Measurements from ENCODE around the gene TAPT1. TPM values are rescaled to one million over a fixed set of nuclear protein-coding genes. Genes with fewer than 3 reads are reported as not detected.

Gene TAPT1
- total and polyA plus RNA-seq, 2 of the 13 experiments (the other 11 are each of a cell fraction or from before 2014, with no cell fraction given) = 24.5 to 25.3 TPM

DNA sequence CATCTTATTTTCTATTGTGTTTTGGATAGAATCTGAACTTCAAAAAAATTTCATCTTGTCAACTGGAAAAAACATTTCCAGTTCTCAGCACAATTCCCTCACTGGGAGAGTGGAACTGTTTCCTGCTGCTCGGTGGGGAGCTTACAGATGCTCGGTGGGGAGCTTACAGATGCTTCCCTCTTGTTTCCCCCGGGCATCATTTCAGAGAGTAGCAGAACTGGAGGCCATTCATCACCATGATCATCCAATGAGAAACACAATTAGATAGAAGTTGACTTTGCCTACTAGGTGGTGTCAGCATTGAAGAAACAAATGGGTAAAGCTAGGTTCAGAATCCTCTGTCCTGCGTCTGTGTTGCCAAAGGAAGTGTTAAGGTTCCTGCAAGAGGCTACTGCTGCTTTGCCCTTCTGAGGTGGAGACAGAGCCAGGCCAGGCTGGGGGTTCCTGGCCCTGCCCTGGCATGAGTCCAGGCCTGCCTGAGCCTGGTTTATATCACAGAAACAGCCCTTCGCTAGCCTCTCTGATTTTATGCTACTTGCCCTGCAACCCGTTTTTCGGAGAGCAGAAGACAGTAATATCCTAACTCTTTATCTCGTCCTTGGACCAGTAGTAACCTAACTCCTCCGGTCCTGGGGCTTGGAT is 70.6 kb downstream of the TAPT1 start (continued):
- TF ChIP-seq, protein P1, sequence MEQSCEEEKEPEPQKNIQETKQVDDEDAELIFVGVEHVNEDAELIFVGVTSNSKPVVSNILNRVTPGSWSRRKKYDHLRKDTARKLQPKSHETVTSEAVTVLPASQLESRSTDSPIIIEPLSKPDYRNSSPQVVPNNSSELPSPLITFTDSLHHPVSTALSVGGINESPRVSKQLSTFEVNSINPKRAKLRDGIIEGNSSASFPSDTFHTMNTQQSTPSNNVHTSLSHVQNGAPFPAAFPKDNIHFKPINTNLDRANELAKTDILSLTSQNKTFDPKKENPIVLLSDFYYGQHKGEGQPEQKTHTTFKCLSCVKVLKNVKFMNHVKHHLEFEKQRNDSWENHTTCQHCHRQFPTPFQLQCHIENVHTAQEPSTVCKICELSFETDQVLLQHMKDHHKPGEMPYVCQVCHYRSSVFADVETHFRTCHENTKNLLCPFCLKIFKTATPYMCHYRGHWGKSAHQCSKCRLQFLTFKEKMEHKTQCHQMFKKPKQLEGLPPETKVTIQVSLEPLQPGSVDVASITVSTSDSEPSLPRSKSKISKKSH (CRISPR knock-in tag; IDR thresholded peaks at IDR 0.05; ENCODE audit: borderline replicate concordance) = no peak
- TF ChIP-seq NFYB (CRISPR knock-in tag; IDR thresholded peaks at IDR 0.05) = no peak

DNA sequence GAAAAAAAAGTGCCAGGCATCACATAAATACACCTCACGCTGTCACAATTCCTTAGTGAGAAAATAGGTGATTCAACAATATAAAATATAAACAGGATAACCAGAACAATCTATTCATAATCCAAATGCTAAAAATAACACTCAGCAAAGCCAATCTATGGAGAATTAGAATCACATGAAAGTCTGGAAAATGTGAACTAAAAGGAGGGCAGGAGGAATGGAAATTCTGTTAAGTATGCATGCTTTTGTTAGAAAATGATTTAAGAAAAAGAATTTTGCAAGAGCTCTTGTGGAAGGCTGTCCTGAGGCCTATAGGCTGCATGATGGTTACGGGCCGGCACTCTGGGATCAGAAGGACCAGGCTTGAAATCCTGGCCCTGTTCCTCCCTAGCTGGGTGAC is 71.8 kb downstream of the TAPT1 start:
- intact Hi-C loops (cut with micrococcal nuclease; ENCODE audit: unreplicated experiment) = no loop called here
- in situ Hi-C loops (cut with HindIII; ENCODE audit: extremely low pct_ligation_motif_present, low pct_unique_long_range_greater_than_20kb) = no loop called here
- no peak for FAIRE-seq
- no peak overlapping the region for H3K27ac ChIP-seq (ENCODE audit: extremely low read length, insufficient read depth, low read length)
- peaks cover 19% of the 10 kb centered on the region for H3K4me1 ChIP-seq (ENCODE audit: insufficient read depth, low read length)
- no peak for ATAC-seq
- TF ChIP-seq KDM3A (CRISPR knock-in tag; IDR thresholded peaks at IDR 0.05; ENCODE audit: low read depth) = no peak
- DNase-seq (ENCODE audit: low spot score) = no peak
- no peaks in the 10 kb centered on the region for H3K9me3 ChIP-seq (ENCODE audit: low read length)
- no peaks in the 10 kb centered on the region for H4K20me1 ChIP-seq (ENCODE audit: insufficient read depth, low read length)
- ChIA-PET CTCF (ENCODE audit: low intra/inter-chr PET ratio, low total read pairs) (no interaction called here), POLR2A (no interaction called here)
- H3K4me3 ChIP-seq (replicated peaks in 1 of 3; ENCODE audit: insufficient read depth in 1 of 3, low read depth in 2 of 3, low read length in 3 of 3) = no peak overlapping the region
- no TSS peak for BruUV-seq (replicated peaks)
- no peaks in the 10 kb centered on the region for H3K27me3 ChIP-seq (ENCODE audit: control insufficient read depth in 1 of 2, insufficient read depth in 2 of 2, low read length in 2 of 2)
- H3K4me2 ChIP-seq (ENCODE audit: low read depth, low read length) = no peak overlapping the region
- H2AFZ ChIP-seq (ENCODE audit: low read length) = no peak overlapping the region
- no peak overlapping the region for H3K9ac ChIP-seq (ENCODE audit: insufficient read depth, low read depth, low read length)
- 86% methylated on average over 3 of the region's 3 CpGs for WGBS (ENCODE audit: low lambda C conversion rate)
- H3K36me3 ChIP-seq (replicated peaks in 1 of 2; ENCODE audit: control insufficient read depth in 1 of 2, insufficient read depth in 2 of 2, low read length in 2 of 2) = no peaks in the 10 kb centered on the region
- H3K79me2 ChIP-seq (ENCODE audit: insufficient read depth, low read length) = no peaks in the 10 kb centered on the region

DNA sequence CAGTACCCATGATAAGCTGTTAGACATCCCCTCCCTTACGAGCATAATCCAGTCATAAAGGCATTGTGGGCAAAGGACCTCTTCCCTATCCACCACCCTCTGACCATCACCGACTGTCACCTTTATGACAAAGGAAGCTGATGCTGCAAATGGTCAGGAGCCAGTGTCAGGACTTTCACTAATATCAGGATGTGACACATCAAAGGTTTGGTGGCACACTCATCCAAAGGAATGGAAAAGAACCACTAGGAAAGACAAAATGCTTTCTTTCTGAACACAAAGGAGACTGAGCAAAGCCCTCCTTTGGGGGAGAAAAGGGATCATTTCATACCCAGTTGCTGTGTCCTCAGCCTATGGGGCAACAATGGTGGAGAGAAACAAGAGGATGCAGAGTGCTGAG is 75.6 kb downstream of the TAPT1 start:
- Histone ChIP-seq H3K36me3 (replicated peaks in 1 of 2; ENCODE audit: control insufficient read depth in 1 of 2, insufficient read depth in 2 of 2, low read length in 2 of 2) (no peaks in the 10 kb centered on the region), H3K4me3 (replicated peaks in 1 of 3; ENCODE audit: insufficient read depth in 1 of 3, low read depth in 2 of 3, low read length in 3 of 3) (no peak overlapping the region), H3K79me2 (ENCODE audit: insufficient read depth, low read length) (no peaks in the 10 kb centered on the region), H2AFZ (ENCODE audit: low read length) (no peak overlapping the region), H3K4me1 (ENCODE audit: insufficient read depth, low read length) (no peaks in the 10 kb centered on the region), H3K4me2 (ENCODE audit: low read depth, low read length) (no peak overlapping the region), H3K9ac (ENCODE audit: insufficient read depth, low read depth, low read length) (no peak overlapping the region), H3K9me3 (ENCODE audit: low read length) (no peaks in the 10 kb centered on the region), H3K27ac (ENCODE audit: extremely low read length, insufficient read depth, low read length) (no peak overlapping the region), H3K27me3 (ENCODE audit: control insufficient read depth in 1 of 2, insufficient read depth in 2 of 2, low read length in 2 of 2) (no peaks in the 10 kb centered on the region), H4K20me1 (ENCODE audit: insufficient read depth, low read length) (no peaks in the 10 kb centered on the region)
- in situ Hi-C loops (cut with HindIII; ENCODE audit: extremely low pct_ligation_motif_present, low pct_unique_long_range_greater_than_20kb) (no loop called here), intact Hi-C loops (cut with micrococcal nuclease; ENCODE audit: unreplicated experiment) (no loop called here)
- ATAC-seq (no peak), FAIRE-seq (no peak), DNase-seq (ENCODE audit: low spot score) (no peak)
- POLR2A ChIA-PET = interaction anchor here (0.7 to 1.4 kb wide), 2 partner anchors 10 to 27 kb away, joined by 3 to 5 read pairs; no protein-coding TSS in a partner anchor
- TF ChIP-seq ZNF577 (CRISPR knock-in tag; IDR thresholded peaks at IDR 0.05; ENCODE audit: borderline replicate concordance, low read depth) (no peak), ZNF232 (CRISPR knock-in tag; IDR thresholded peaks at IDR 0.05; ENCODE audit: borderline replicate concordance) (no peak), ZNF205 (CRISPR knock-in tag; IDR thresholded peaks at IDR 0.05) (no peak), CBX1 (IDR thresholded peaks at IDR 0.05; ENCODE audit: low read depth) (no peak), KDM1A (CRISPR knock-in tag; IDR thresholded peaks at IDR 0.05) (no peak), TMF1 (CRISPR knock-in tag; IDR thresholded peaks at IDR 0.05; ENCODE audit: low read depth) (no peak), MXD4 (CRISPR knock-in tag; IDR thresholded peaks at IDR 0.05) (no peak), SKI (IDR thresholded peaks at IDR 0.05; ENCODE audit: partially characterized antibody) (no peak)
- TF ChIP-seq, protein P2, sequence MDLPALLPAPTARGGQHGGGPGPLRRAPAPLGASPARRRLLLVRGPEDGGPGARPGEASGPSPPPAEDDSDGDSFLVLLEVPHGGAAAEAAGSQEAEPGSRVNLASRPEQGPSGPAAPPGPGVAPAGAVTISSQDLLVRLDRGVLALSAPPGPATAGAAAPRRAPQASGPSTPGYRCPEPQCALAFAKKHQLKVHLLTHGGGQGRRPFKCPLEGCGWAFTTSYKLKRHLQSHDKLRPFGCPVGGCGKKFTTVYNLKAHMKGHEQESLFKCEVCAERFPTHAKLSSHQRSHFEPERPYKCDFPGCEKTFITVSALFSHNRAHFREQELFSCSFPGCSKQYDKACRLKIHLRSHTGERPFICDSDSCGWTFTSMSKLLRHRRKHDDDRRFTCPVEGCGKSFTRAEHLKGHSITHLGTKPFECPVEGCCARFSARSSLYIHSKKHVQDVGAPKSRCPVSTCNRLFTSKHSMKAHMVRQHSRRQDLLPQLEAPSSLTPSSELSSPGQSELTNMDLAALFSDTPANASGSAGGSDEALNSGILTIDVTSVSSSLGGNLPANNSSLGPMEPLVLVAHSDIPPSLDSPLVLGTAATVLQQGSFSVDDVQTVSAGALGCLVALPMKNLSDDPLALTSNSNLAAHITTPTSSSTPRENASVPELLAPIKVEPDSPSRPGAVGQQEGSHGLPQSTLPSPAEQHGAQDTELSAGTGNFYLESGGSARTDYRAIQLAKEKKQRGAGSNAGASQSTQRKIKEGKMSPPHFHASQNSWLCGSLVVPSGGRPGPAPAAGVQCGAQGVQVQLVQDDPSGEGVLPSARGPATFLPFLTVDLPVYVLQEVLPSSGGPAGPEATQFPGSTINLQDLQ (CRISPR knock-in tag; IDR thresholded peaks at IDR 0.05) = no peak
- CTCF ChIA-PET (ENCODE audit: low intra/inter-chr PET ratio, low total read pairs) = no interaction called here
- no TSS peak for BruUV-seq (replicated peaks)
- WGBS (ENCODE audit: low lambda C conversion rate) = 33% methylated on average over 2 of the region's 2 CpGs

Measured in HepG2 (cell line).